ENCODE data around the gene TAOK2.

- TF ChIP-seq YY1 (IDR thresholded peaks at IDR 0.05; ENCODE audit: insufficient read depth, insufficient read length) (no peak), ZNF274 (IDR thresholded peaks at IDR 0.05; ENCODE audit: low read depth, low read length) (no peak)
These were observed 37.4 kb downstream of the TAOK2 start, which contains the start of gene DOC2A for GRCh38 chr16:30010844-30011713.

Measured in NT2/D1 (cell line).